SK-N-MC (cell line): ENCODE measurements around the gene RFFL.

Experiments used
- EZH2 ChIP-seq: fragments of 200-600 bp; sonication (generic); IDR thresholded peaks from one replicate; pipeline ENCODE4 v1.6.1; 2017; ENCODE audit warnings: antibody characterized with exemption
- POLR2AphosphoS5 ChIP-seq: IDR thresholded peaks from 2 replicates; pipeline ENCODE4 v1.6.1; 2012; ENCODE audit warnings: mild to moderate bottlenecking, low read depth, low read length, borderline replicate concordance

DNA sequence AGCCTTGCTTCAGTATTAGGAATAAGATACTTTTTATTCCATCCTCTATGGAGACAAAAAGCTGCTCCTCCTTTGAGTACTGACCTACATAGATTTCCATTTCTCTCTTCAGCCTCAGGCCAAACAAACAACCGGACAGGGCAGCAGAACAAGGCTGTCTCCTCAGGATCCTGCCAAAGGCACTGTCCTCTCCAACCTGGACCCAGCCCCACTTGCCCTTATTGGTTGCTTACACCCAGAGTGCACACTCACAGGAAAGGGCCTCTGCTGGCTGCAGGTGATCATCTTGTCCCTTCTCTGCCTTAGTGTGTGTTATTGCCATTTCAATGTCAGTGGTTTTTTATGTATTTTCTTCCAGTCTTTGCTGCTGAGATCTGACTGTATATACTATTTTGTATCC, 56.5 kb downstream of the RFFL start:
- no peak for TF ChIP-seq EZH2
- no peak for TF ChIP-seq POLR2AphosphoS5
